HepG2 (cell line): ENCODE results near the gene CCNA2. TPM values are rescaled to one million over a fixed set of nuclear protein-coding genes. Genes with fewer than 3 reads are reported as not detected.

Source experiments
- AGO2 ChIP-seq: fragments of 200-400 bp; formaldehyde crosslinking; optimal IDR thresholded peaks from 2 replicates; pipeline ENCODE3; 2017; ENCODE audit warnings: mild to moderate bottlenecking, low read depth, low read length, moderate library complexity
- AHR ChIP-seq: IDR thresholded peaks from 2 replicates; pipeline ENCODE4 v1.6.1; 2018; ENCODE audit warnings: missing genetic modification reagents, missing compliant biosample characterization
- FOXM1 ChIP-seq: sonication (generic); formaldehyde crosslinking; IDR thresholded peaks from 2 replicates; pipeline ENCODE4 v1.5.0; 2020; ENCODE audit warnings: missing genetic modification reagents
- MTF2 ChIP-seq: sonication (generic); formaldehyde crosslinking; IDR thresholded peaks from 2 replicates; pipeline ENCODE4 v1.5.0; 2020; ENCODE audit warnings: missing genetic modification reagents, borderline replicate concordance
- ZBTB1 ChIP-seq: sonication (generic); formaldehyde crosslinking; IDR thresholded peaks from 2 replicates; pipeline ENCODE4 v1.4.0; 2020; ENCODE audit warnings: missing genetic modification reagents, borderline replicate concordance
- ZIK1 ChIP-seq: sonication (generic); formaldehyde crosslinking; IDR thresholded peaks from 2 replicates; pipeline ENCODE4 v1.5.0; 2020; ENCODE audit warnings: mild to moderate bottlenecking, low read depth, missing genetic modification reagents, borderline replicate concordance
- ZNF138 ChIP-seq: sonication (generic); formaldehyde crosslinking; IDR thresholded peaks from 2 replicates; pipeline ENCODE4 v1.5.0; 2020; ENCODE audit warnings: mild to moderate bottlenecking, low read depth, missing genetic modification reagents
- ZNF292 ChIP-seq: sonication (generic); formaldehyde crosslinking; IDR thresholded peaks from 2 replicates; pipeline ENCODE4 v1.8.1; 2022; ENCODE audit warnings: mild to moderate bottlenecking, low read depth, missing genetic modification reagents, borderline replicate concordance
- ZNF335 ChIP-seq: sonication (generic); formaldehyde crosslinking; IDR thresholded peaks from 2 replicates; pipeline ENCODE4 v1.4.0; 2020; ENCODE audit warnings: missing genetic modification reagents
- ZNF446 ChIP-seq: sonication (generic); formaldehyde crosslinking; IDR thresholded peaks from 2 replicates; pipeline ENCODE4 v1.5.0; 2020; ENCODE audit warnings: mild to moderate bottlenecking, missing genetic modification reagents
- ZNF546 ChIP-seq: sonication (generic); formaldehyde crosslinking; conservative IDR thresholded peaks from 2 replicates; pipeline ENCODE4 v1.8.1; 2023; ENCODE audit warnings: mild to moderate bottlenecking, missing genetic modification reagents
- ZNF768 ChIP-seq: sonication (generic); formaldehyde crosslinking; IDR thresholded peaks from 2 replicates; pipeline ENCODE4 v1.4.0; 2020; ENCODE audit warnings: missing genetic modification reagents
- polyA plus RNA-seq, 8 experiments: library from polyadenylated mRNA; depleted of rRNA in 3 of 8; stranded (reverse) in 7 of 8; unstranded in 1 of 8; fragments of >200 nt; fragmentation: Illumina TruSeq in 4 of 8; extraction: Trizol in 4 of 8; gene quantifications; 2 replicates each; pipeline versions ENCODE4 v1.2.1 to v1.2.3, GENCODE V29; 2011 to 2016; ENCODE audit warnings: low read depth in 4 of 8, missing spikeins in 1 of 8, mixed read lengths in 1 of 8; ENCODE audit not compliant: insufficient read depth in 1 of 8
- total RNA-seq, 5 experiments: library from RNA; depleted of rRNA; stranded (reverse); fragments of >200 nt; fragmentation: Illumina TruSeq; extraction: Trizol; gene quantifications; 2 replicates each; pipeline ENCODE4 v1.2.3, GENCODE V29; 2016; ENCODE audit warnings: low read depth in 1 of 5
- TF ChIP-seq, protein P1 (sequence below): sonication (generic); formaldehyde crosslinking; IDR thresholded peaks from 2 replicates; pipeline ENCODE4 v1.4.0; 2020; ENCODE audit warnings: missing genetic modification reagents, borderline replicate concordance
- TF ChIP-seq, protein P2 (sequence below): sonication (generic); formaldehyde crosslinking; IDR thresholded peaks from 2 replicates; pipeline ENCODE4 v1.8.0; 2022; ENCODE audit warnings: mild to moderate bottlenecking, missing genetic modification reagents, moderate library complexity
- TF ChIP-seq, protein P3 (sequence below): sonication (generic); formaldehyde crosslinking; conservative IDR thresholded peaks from 2 replicates; pipeline ENCODE4 v1.8.0; 2022; ENCODE audit warnings: missing genetic modification reagents
- TF ChIP-seq, protein P4 (sequence below): sonication (generic); formaldehyde crosslinking; IDR thresholded peaks from 2 replicates; pipeline ENCODE4; 2020; ENCODE audit warnings: missing genetic modification reagents, mild to moderate bottlenecking, borderline replicate concordance
- TF ChIP-seq, protein P5 (sequence below): sonication (generic); formaldehyde crosslinking; IDR thresholded peaks from 2 replicates; pipeline ENCODE4 v1.4.0; 2020; ENCODE audit warnings: missing genetic modification reagents

The CCNA2 gene
- total and polyA plus RNA-seq, 2 of the 13 experiments (the other 11 are each of a cell fraction or from before 2014, with no cell fraction given), result 31.3 to 105 TPM

DNA sequence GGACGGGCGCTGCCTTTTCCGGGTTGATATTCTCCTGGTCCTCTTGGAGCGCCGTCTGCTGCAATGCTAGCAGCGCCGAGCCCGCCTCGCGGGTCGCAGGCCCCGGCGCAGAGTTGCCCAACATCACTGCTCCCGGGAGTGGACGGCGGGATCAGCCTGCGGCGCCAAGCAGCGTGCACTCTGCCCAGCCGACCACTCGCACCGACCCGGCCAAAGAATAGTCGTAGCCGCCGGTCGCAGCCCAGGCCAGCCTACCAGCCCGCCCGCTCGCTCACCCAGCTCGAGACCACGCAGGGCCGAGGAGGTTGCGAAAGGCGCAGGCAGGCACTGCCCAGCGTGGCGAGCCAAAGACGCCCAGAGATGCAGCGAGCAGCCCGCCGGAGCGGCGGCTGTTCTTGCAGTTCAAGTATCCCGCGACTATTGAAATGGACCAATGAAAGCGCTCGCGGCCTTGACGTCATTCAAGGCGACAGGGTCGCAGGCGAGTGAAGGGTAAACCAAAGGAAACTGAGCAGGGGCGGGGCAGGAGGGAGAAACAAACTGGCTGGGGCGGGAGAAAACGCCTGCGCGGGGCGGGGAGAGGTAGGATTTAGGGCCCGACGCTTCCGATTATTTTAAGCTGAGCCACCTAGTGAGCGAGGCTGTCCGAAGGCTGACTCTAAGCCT lies at the start of gene CCNA2 (continued):
- TF ChIP-seq, protein P1, sequence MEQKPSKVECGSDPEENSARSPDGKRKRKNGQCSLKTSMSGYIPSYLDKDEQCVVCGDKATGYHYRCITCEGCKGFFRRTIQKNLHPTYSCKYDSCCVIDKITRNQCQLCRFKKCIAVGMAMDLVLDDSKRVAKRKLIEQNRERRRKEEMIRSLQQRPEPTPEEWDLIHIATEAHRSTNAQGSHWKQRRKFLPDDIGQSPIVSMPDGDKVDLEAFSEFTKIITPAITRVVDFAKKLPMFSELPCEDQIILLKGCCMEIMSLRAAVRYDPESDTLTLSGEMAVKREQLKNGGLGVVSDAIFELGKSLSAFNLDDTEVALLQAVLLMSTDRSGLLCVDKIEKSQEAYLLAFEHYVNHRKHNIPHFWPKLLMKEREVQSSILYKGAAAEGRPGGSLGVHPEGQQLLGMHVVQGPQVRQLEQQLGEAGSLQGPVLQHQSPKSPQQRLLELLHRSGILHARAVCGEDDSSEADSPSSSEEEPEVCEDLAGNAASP, result no peak
- TF ChIP-seq, protein P2, sequence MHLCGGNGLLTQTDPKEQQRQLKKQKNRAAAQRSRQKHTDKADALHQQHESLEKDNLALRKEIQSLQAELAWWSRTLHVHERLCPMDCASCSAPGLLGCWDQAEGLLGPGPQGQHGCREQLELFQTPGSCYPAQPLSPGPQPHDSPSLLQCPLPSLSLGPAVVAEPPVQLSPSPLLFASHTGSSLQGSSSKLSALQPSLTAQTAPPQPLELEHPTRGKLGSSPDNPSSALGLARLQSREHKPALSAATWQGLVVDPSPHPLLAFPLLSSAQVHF (CRISPR knock-in tag), result peak; percentile 92; the same call in 1 of the 2 replicates
- 0 out of 2 replicates have a peak, but pooled peaks have one; percentile 15 for TF ChIP-seq ZNF546
- TF ChIP-seq ZBTB1 (CRISPR knock-in tag), result no peak
- TF ChIP-seq ZNF138, result no peak
- TF ChIP-seq AHR, result no peak; the same call in 1 of the 2 replicates
- TF ChIP-seq FOXM1 (CRISPR knock-in tag), result peak; percentile 100
- peak; percentile 92; the same call in 1 of the 2 replicates for TF ChIP-seq ZIK1
- no peak; the same call in 1 of the 2 replicates for TF ChIP-seq ZNF292 (CRISPR knock-in tag)
- TF ChIP-seq ZNF335, result 0 out of 2 replicates have a peak, but pooled peaks have one; percentile 34
- TF ChIP-seq, protein P3, sequence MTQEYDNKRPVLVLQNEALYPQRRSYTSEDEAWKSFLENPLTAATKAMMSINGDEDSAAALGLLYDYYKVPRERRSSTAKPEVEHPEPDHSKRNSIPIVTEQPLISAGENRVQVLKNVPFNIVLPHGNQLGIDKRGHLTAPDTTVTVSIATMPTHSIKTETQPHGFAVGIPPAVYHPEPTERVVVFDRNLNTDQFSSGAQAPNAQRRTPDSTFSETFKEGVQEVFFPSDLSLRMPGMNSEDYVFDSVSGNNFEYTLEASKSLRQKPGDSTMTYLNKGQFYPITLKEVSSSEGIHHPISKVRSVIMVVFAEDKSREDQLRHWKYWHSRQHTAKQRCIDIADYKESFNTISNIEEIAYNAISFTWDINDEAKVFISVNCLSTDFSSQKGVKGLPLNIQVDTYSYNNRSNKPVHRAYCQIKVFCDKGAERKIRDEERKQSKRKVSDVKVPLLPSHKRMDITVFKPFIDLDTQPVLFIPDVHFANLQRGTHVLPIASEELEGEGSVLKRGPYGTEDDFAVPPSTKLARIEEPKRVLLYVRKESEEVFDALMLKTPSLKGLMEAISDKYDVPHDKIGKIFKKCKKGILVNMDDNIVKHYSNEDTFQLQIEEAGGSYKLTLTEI (CRISPR knock-in tag), result no peak
- TF ChIP-seq MTF2 (CRISPR knock-in tag), result no peak
- TF ChIP-seq, protein P4, sequence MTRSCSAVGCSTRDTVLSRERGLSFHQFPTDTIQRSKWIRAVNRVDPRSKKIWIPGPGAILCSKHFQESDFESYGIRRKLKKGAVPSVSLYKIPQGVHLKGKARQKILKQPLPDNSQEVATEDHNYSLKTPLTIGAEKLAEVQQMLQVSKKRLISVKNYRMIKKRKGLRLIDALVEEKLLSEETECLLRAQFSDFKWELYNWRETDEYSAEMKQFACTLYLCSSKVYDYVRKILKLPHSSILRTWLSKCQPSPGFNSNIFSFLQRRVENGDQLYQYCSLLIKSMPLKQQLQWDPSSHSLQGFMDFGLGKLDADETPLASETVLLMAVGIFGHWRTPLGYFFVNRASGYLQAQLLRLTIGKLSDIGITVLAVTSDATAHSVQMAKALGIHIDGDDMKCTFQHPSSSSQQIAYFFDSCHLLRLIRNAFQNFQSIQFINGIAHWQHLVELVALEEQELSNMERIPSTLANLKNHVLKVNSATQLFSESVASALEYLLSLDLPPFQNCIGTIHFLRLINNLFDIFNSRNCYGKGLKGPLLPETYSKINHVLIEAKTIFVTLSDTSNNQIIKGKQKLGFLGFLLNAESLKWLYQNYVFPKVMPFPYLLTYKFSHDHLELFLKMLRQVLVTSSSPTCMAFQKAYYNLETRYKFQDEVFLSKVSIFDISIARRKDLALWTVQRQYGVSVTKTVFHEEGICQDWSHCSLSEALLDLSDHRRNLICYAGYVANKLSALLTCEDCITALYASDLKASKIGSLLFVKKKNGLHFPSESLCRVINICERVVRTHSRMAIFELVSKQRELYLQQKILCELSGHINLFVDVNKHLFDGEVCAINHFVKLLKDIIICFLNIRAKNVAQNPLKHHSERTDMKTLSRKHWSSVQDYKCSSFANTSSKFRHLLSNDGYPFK, result peak; percentile 52; the same call in 1 of the 2 replicates
- peak; percentile 79 for TF ChIP-seq AGO2
- TF ChIP-seq ZNF446, result no peak
- TF ChIP-seq ZNF768 (CRISPR knock-in tag), result peak; percentile 84
- TF ChIP-seq, protein P5, sequence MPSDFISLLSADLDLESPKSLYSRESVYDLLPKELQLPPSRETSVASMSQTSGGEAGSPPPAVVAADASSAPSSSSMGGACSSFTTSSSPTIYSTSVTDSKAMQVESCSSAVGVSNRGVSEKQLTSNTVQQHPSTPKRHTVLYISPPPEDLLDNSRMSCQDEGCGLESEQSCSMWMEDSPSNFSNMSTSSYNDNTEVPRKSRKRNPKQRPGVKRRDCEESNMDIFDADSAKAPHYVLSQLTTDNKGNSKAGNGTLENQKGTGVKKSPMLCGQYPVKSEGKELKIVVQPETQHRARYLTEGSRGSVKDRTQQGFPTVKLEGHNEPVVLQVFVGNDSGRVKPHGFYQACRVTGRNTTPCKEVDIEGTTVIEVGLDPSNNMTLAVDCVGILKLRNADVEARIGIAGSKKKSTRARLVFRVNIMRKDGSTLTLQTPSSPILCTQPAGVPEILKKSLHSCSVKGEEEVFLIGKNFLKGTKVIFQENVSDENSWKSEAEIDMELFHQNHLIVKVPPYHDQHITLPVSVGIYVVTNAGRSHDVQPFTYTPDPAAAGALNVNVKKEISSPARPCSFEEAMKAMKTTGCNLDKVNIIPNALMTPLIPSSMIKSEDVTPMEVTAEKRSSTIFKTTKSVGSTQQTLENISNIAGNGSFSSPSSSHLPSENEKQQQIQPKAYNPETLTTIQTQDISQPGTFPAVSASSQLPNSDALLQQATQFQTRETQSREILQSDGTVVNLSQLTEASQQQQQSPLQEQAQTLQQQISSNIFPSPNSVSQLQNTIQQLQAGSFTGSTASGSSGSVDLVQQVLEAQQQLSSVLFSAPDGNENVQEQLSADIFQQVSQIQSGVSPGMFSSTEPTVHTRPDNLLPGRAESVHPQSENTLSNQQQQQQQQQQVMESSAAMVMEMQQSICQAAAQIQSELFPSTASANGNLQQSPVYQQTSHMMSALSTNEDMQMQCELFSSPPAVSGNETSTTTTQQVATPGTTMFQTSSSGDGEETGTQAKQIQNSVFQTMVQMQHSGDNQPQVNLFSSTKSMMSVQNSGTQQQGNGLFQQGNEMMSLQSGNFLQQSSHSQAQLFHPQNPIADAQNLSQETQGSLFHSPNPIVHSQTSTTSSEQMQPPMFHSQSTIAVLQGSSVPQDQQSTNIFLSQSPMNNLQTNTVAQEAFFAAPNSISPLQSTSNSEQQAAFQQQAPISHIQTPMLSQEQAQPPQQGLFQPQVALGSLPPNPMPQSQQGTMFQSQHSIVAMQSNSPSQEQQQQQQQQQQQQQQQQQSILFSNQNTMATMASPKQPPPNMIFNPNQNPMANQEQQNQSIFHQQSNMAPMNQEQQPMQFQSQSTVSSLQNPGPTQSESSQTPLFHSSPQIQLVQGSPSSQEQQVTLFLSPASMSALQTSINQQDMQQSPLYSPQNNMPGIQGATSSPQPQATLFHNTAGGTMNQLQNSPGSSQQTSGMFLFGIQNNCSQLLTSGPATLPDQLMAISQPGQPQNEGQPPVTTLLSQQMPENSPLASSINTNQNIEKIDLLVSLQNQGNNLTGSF (CRISPR knock-in tag), result no peak
